ENCODE measurements around the gene HEXD. TPM values are rescaled to one million over a fixed set of nuclear protein-coding genes. Genes with fewer than 3 reads are reported as not detected.

Gene HEXD
- total RNA-seq, 4 donors from 2014 or later = 15.9 to 53.7 (median 39.8) TPM

GRCh38 chr17:82463391-82463790, 45.2 kb downstream of the HEXD start:
- H3K36me3 ChIP-seq = no peaks in the 10 kb centered on the region
- no peak overlapping the region for H3K27ac ChIP-seq
- TF ChIP-seq POLR2A (IDR thresholded peaks at IDR 0.05) = no peak
- no peak for TF ChIP-seq CTCF (IDR thresholded peaks at IDR 0.05)
- H3K4me1 ChIP-seq = no peaks in the 10 kb centered on the region
- intact Hi-C loops (cut with DNase I; ENCODE audit: low total_unique reads) = no loop called here
- no peak for DNase-seq
- H3K9me3 ChIP-seq = no peaks in the 10 kb centered on the region
- no peaks in the 10 kb centered on the region for H3K27me3 ChIP-seq
- no peak overlapping the region for H3K4me3 ChIP-seq

GRCh38 chr17:82463925-82464566, 45.9 kb downstream of the HEXD start:
- Histone ChIP-seq H3K4me1 (no peaks in the 10 kb centered on the region), H3K9me3 (no peaks in the 10 kb centered on the region), H3K36me3 (no peaks in the 10 kb centered on the region), H3K27ac (no peak overlapping the region), H3K4me3 (no peak overlapping the region), H3K27me3 (no peaks in the 10 kb centered on the region)
- intact Hi-C loops (cut with DNase I; ENCODE audit: low total_unique reads) = no loop called here
- TF ChIP-seq CTCF (IDR thresholded peaks at IDR 0.05) = no peak
- DNase-seq = no peak

GRCh38 chr17:82464567-82464929, 46.4 kb downstream of the HEXD start:
- no peak for TF ChIP-seq CTCF (IDR thresholded peaks at IDR 0.05)
- TF ChIP-seq POLR2A (IDR thresholded peaks at IDR 0.05) = no peak
- Histone ChIP-seq H3K4me1 (no peaks in the 10 kb centered on the region), H3K4me3 (no peak overlapping the region), H3K27me3 (no peaks in the 10 kb centered on the region), H3K27ac (no peak overlapping the region), H3K36me3 (no peaks in the 10 kb centered on the region), H3K9me3 (no peaks in the 10 kb centered on the region)
- no peak for DNase-seq
- intact Hi-C loops (cut with DNase I; ENCODE audit: low total_unique reads) = no loop called here

GRCh38 chr17:82465023-82465603, 47.0 kb downstream of the HEXD start:
- H3K27ac ChIP-seq = no peak overlapping the region
- H3K9me3 ChIP-seq = no peaks in the 10 kb centered on the region
- no peak for DNase-seq
- H3K4me3 ChIP-seq = no peak overlapping the region
- no peaks in the 10 kb centered on the region for H3K36me3 ChIP-seq
- H3K27me3 ChIP-seq = no peaks in the 10 kb centered on the region
- no peak for TF ChIP-seq CTCF (IDR thresholded peaks at IDR 0.05)
- TF ChIP-seq POLR2A (IDR thresholded peaks at IDR 0.05) = no peak
- no peaks in the 10 kb centered on the region for H3K4me1 ChIP-seq
- intact Hi-C loops (cut with DNase I; ENCODE audit: low total_unique reads) = no loop called here

- no peaks in the 10 kb centered on the region for H3K4me1 ChIP-seq
- H3K4me3 ChIP-seq = no peak overlapping the region
- no peak overlapping the region for H3K27ac ChIP-seq
- no peaks in the 10 kb centered on the region for H3K27me3 ChIP-seq
- TF ChIP-seq POLR2A (IDR thresholded peaks at IDR 0.05) (no peak), CTCF (IDR thresholded peaks at IDR 0.05) (no peak)
- intact Hi-C loops (cut with DNase I; ENCODE audit: low total_unique reads) = no loop called here
- DNase-seq = no peak
- H3K9me3 ChIP-seq = no peaks in the 10 kb centered on the region
- H3K36me3 ChIP-seq = no peaks in the 10 kb centered on the region
These were observed 50.5 kb downstream of the HEXD start for GRCh38 chr17:82468692-82469091.

Measured in uterus (tissue), 4 donors.